GM19468 (cell line): ENCODE results near the gene RABEPK.
A peak's percentile ranks its signal among the peaks of the same experiment; 100 is the strongest.
"Not testable (repeated sequence)": the region's sequence is repeated elsewhere in the genome, so short reads cannot be mapped to it uniquely, and the experiment has no call there.

Experiments
- ATAC-seq: cut with Tn5 transposase; IDR thresholded peaks from one replicate; pipeline ENCODE4 v1.9.1; 2021; ENCODE audit warnings: mild to moderate bottlenecking, moderate library complexity, moderate number of reproducible peaks; ENCODE audit not compliant: unreplicated experiment; ENCODE audit errors: extremely low read depth

The RABEPK gene

GRCh38 chr9:125190361-125190801 lies 10.0 kb upstream of the RABEPK start:
- ATAC-seq: no peak

DNA sequence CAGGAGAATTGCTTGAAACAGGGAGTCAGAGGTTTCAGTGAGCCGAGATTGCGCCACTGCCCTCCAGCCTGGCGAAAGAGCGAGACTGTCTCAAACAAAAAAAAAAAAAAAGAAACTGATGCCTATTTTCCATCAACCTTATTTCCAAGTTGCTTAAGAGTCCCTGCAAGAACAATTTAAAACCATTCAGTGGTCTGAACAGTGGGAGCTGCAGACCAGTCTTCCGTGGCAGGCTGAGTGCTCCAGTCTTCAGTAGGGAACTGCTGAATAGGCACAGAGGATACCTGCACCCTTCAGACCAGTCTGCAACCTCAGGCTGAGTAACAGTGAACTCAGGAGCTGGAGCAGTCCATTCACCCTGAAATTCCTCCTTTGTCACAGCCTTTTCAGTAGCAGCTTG lies 5.9 kb upstream of the RABEPK start:
- not testable (repeated sequence) for ATAC-seq

- ATAC-seq: not testable (repeated sequence)
These were observed 4.8 kb upstream of the RABEPK start for GRCh38 chr9:125195591-125195990.

DNA sequence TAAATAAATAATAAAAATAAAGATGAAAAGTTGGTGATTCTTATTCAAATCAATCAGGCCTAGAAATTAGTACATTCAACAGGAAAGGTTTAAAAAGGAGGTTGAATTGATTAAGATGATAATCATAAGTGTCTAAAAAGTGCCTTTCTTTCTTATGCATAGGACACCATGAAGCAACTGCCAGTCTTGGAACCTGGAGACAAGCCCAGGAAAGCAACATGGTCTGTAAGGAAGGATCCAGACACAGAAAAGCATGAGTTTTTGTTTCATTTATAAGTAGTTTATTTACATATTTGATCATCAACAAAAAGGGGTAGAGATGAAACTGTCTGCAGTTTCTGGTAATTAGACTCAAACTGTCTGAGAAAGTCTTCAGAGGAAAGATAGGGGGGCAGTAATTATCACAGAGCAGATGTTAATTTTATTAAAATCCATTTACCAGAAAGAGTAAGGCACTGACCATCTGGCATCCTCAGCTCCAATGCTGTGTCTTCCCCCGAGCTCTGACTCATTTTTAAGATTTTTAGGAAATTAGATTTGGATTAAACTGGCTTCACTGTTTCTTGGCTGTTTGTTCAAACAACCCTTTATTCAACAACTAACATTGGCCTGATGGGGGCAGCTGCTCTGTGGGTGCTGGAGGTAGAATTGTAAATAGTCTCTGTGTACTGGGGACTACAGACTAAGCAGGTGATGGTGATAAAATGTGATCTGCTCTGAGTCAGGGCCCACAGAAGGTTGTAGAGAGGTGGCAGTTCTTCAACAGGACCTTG lies 2.7 kb downstream of the RABEPK start:
- ATAC-seq: no peak

GRCh38 chr9:125204477-125204876 lies 4.1 kb downstream of the RABEPK start:
- no peak for ATAC-seq

GRCh38 chr9:125214186-125214585 lies 13.8 kb downstream of the RABEPK start:
- ATAC-seq: no peak

DNA sequence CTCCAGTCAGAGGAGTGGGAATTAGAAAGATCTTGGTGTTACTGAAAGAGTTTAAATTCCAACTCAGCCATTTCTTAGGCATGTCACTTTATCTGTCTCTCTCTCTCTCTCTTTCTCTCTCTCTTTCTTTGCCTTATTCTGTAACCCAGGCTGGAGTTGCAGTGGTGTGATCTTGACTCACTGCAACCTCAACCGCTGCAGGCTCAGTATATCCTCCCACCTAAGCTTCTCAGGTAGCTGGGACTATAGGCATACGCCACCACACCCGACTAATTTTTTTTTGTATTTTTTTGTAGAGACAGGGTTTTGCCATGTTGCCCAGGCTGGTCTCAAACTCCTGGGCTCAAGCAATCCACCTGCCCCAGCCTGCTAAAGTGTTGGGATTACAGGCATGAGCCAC lies 18.3 kb downstream of the RABEPK start:
- ATAC-seq: no peak

DNA sequence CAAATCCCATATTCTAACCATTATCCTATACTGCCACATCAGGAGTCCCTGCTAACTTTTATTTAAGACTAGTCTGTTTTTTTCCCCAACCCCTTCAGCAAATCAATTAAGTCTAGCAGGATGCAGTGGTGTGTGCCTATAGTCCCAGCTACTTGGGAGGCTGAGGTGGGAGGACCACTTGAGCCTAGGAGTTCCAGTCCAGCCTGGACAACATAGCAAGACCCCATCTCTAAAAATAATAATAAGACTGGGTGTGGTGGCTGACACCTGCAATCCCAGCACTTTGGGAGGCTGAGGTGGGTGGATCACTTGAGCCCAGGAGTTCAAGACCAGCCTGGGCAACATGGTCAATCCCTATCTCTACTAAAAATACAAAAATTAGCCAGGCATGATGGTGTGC lies 24.5 kb downstream of the RABEPK start:
- ATAC-seq: not testable (repeated sequence)

DNA sequence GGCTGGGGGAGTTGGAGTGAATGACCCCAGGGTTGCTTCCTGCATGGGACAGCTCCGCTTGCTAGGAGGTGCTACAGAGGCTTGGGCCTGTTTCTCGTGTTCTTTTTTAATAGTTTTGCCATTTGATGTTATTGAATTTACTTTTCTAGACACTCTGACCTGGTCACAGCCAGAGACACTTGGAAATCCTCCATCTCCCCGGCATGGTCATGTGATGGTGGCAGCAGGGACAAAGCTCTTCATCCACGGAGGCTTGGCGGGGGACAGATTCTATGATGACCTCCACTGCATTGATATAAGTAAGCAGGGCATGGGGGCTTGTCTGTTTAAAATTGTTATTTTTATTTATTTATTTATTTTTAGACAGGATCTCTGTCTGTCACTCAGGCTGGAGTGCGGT lies 27.4 kb downstream of the RABEPK start:
- no peak for ATAC-seq

DNA sequence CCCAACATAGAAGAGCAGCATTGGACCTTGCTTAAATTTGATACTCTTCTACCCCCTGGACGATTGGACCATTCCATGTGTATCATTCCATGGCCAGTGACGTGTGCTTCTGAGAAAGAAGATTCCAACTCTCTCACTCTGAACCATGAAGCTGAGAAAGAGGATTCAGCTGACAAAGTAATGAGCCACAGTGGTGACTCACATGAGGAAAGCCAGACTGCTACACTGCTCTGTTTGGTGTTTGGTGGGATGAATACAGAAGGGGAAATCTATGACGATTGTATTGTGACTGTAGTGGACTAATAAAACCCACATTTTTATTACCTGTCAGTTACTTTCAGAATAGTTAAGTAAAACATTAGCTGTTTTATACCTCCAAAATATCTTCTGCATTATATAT lies 33.3 kb downstream of the RABEPK start:
- no peak for ATAC-seq

DNA sequence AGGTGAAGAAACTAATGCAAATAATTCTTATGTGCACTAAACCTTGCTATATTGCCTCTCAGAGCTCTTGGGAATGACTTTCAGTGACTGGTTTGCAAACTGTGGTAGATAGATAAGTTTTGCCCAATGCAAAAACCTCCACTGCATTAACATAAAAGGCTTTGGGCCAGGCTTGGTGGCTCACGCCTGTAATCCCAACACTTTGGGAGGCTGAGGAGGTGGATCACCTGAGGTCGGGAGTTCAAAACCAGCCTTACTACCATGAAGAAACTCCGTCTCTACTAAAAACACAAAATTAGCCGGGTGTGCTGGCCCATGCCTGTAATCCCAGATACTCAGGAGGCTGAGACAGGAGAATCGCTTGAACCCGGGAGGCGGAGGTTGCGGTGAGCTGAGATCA lies 33.8 kb downstream of the RABEPK start:
- ATAC-seq: not testable (repeated sequence)

GRCh38 chr9:125235804-125236519 lies 35.6 kb downstream of the RABEPK start:
- ATAC-seq: no peak

GRCh38 chr9:125236520-125237159 lies 36.3 kb downstream of the RABEPK start:
- ATAC-seq: not testable (repeated sequence)

GRCh38 chr9:125238127-125238914 lies 38.0 kb downstream of the RABEPK start:
- no peak for ATAC-seq

GRCh38 chr9:125238915-125239446 lies 38.6 kb downstream of the RABEPK start:
- no peak for ATAC-seq

GRCh38 chr9:125239631-125240597 lies 39.6 kb downstream of the RABEPK start:
- no peak for ATAC-seq

DNA sequence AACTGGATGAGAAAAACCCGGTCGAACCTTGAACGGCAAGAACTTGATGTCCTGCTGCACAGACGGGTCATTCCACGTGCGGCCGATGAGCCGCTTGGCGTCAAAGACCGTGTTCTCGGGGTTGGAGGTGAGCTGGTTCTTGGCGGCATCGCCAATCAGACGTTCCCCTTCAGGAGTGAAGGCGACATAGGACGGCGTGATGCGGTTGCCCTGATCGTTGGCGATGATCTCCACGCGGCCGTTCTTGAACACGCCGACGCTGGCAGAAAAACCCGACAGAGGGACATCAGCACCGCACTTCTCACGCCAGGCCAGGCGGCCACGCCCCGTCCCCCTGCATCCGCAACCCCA lies 40.3 kb downstream of the RABEPK start:
- ATAC-seq: no peak

DNA sequence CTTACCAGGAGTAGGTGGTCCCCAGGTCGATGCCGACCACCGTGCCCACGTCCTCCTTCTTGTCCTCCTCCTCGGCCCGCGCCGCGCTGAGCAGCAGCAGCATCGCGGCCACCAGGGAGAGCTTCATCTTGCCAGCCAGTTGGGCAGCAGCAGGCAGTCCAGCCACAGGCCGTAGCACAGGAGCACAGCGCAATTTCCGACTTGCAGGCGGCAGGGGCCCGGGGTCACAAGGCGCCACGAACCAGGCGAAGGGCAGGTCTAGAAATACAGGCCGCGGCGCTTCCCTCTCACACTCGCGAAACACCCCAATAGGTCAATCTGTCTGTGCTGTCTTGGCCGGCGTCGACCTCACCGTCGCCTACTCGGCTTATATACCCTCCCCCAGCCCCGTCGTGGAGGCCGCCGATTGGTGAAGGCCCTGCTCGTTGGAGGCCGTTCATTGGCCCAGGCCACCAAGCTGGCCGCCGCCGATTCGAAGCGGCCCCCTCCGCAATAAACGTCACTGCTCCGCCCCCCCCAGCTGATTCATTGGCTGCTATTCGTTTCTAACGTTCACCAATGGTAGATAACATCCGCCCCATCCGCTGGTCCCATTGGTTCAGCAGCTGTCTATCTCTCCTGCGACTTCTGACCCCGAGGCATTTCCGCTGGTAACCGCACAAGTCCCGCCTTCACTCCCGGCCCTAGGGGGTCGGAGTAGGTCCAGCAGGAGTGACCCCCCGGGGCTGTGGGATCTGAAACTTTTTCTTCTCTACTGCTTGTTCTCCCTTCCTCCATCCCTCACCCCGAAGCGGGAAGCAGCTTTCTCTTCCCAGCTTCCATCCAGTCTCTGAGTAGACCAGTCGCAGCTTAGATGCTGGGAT lies 40.9 kb downstream of the RABEPK start, which contains the start of gene HSPA5:
TSS of gene HSPA5 (minus strand) at position 344 of the 863 bp plus-strand sequence. CDS start at position 127, 217 bp downstream.
- peak; percentile 70 for ATAC-seq
